ENCODE results near the gene PLOD1. TPM values are rescaled to one million over a fixed set of nuclear protein-coding genes. Genes with fewer than 3 reads are reported as not detected.

PLOD1 gene
- total RNA-seq, 1 experiment from 2014 or later: 64.1 TPM

DNA sequence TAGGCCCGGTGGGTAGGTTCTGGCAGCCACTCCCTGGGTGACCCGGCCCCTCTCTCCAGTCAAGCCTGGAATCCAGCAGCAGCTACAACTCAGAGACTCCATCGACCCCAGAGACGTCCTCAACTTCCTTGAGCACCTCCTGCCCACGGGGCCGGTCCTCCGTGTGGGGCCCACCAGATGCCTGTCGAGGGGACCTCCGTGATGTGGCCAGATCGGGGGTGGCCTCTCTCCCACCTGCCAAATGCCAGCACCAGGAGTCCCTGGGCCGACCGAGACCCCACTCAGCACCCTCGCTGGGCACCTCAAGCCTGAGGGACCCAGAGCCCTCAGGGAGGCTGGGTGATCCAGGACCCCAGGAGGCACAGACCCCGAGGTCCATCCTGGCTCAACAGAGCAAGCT lies 87.5 kb downstream of the PLOD1 start:
- H3K27me3 ChIP-seq (ENCODE audit: insufficient read depth, low read depth): no peaks in the 10 kb centered on the region
- ChIA-PET POLR2A (ENCODE audit: unreplicated experiment) (interaction anchor here (0.6 kb wide), 2 partner anchors 16 to 990 kb away, joined by 3 to 4 read pairs; no protein-coding TSS in a partner anchor), CTCF (no interaction called here)
- 0 out of 2 replicates have a peak, but pooled peaks cover 5% of the 10 kb centered on the region for H3K79me2 ChIP-seq (ENCODE audit: low read depth)
- no peak overlapping the region for H3K4me2 ChIP-seq
- H3F3A ChIP-seq (ENCODE audit: insufficient read depth, low read depth): no peaks in the 10 kb centered on the region
- no peaks in the 10 kb centered on the region; the same call in 1 of the 2 replicates for H3K4me1 ChIP-seq (replicated peaks; ENCODE audit: insufficient read depth)
- H2AFZ ChIP-seq: no peak overlapping the region
- no TSS peak for BruUV-seq (replicated peaks)
- intact Hi-C loops (cut with micrococcal nuclease; ENCODE audit: unreplicated experiment): no loop called here
- no peaks in the 10 kb centered on the region for H3K9me3 ChIP-seq (ENCODE audit: insufficient read depth, low read depth)
- no peak overlapping the region for H3K27ac ChIP-seq
- DNase-seq: no peak
- no peak for TF ChIP-seq EZH2 (IDR thresholded peaks at IDR 0.05; ENCODE audit: low read depth)
- TF ChIP-seq, protein P1, sequence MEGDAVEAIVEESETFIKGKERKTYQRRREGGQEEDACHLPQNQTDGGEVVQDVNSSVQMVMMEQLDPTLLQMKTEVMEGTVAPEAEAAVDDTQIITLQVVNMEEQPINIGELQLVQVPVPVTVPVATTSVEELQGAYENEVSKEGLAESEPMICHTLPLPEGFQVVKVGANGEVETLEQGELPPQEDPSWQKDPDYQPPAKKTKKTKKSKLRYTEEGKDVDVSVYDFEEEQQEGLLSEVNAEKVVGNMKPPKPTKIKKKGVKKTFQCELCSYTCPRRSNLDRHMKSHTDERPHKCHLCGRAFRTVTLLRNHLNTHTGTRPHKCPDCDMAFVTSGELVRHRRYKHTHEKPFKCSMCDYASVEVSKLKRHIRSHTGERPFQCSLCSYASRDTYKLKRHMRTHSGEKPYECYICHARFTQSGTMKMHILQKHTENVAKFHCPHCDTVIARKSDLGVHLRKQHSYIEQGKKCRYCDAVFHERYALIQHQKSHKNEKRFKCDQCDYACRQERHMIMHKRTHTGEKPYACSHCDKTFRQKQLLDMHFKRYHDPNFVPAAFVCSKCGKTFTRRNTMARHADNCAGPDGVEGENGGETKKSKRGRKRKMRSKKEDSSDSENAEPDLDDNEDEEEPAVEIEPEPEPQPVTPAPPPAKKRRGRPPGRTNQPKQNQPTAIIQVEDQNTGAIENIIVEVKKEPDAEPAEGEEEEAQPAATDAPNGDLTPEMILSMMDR (conservative IDR thresholded peaks at IDR 0.05): no peak
- H4K20me1 ChIP-seq (ENCODE audit: insufficient read depth): no peaks in the 10 kb centered on the region
- no peak overlapping the region for H3K4me3 ChIP-seq
- no peaks in the 10 kb centered on the region for H3K36me3 ChIP-seq (ENCODE audit: low read depth)
- no peaks in the 10 kb centered on the region for H3K9me2 ChIP-seq (ENCODE audit: insufficient read depth)

Other genes with a start within 250 kb of the PLOD1 start
- gene DRAXIN, start 243.0 kb upstream of the PLOD1 start, total RNA-seq (2021): not detected in 2 replicates
- 75.5 and 77.7 TPM in 2 replicates for gene AGTRAP, start 198.6 kb upstream of the PLOD1 start, total RNA-seq (2021)
- gene C1orf167, start 172.5 kb upstream of the PLOD1 start, total RNA-seq (2021): not detected in 2 replicates
- 15.8 and 22.2 TPM in 2 replicates for gene MTHFR, start 128.8 kb upstream of the PLOD1 start, total RNA-seq (2021)
- gene CLCN6, start 128.5 kb upstream of the PLOD1 start, total RNA-seq (2021): 14.8 and 16.7 TPM in 2 replicates
- not detected in 2 replicates for gene NPPA, start 86.9 kb upstream of the PLOD1 start, total RNA-seq (2021)
- gene NPPB, start 75.8 kb upstream of the PLOD1 start, total RNA-seq (2021): not detected in 2 replicates
- 38.7 and 44.2 TPM in 2 replicates for gene KIAA2013, start 8.3 kb upstream of the PLOD1 start, total RNA-seq (2021)
- 54.2 and 72.6 TPM in 2 replicates for gene MFN2, start 45.7 kb downstream of the PLOD1 start, total RNA-seq (2021)
- gene MIIP, start 84.8 kb downstream of the PLOD1 start, total RNA-seq (2021): 25.9 and 28.3 TPM in 2 replicates
- not detected in 2 replicates for gene TNFRSF8, start 128.6 kb downstream of the PLOD1 start, total RNA-seq (2021)
- gene TNFRSF1B, start 232.3 kb downstream of the PLOD1 start, total RNA-seq (2021): 2.7 and 3.3 TPM in 2 replicates